HG03139 (cell line): ENCODE results near the gene HSPA4L.

Experiments used
- ATAC-seq: cut with Tn5 transposase; IDR thresholded peaks from one replicate; pipeline ENCODE4 v1.9.1; 2021; ENCODE audit not compliant: unreplicated experiment

The HSPA4L gene

DNA sequence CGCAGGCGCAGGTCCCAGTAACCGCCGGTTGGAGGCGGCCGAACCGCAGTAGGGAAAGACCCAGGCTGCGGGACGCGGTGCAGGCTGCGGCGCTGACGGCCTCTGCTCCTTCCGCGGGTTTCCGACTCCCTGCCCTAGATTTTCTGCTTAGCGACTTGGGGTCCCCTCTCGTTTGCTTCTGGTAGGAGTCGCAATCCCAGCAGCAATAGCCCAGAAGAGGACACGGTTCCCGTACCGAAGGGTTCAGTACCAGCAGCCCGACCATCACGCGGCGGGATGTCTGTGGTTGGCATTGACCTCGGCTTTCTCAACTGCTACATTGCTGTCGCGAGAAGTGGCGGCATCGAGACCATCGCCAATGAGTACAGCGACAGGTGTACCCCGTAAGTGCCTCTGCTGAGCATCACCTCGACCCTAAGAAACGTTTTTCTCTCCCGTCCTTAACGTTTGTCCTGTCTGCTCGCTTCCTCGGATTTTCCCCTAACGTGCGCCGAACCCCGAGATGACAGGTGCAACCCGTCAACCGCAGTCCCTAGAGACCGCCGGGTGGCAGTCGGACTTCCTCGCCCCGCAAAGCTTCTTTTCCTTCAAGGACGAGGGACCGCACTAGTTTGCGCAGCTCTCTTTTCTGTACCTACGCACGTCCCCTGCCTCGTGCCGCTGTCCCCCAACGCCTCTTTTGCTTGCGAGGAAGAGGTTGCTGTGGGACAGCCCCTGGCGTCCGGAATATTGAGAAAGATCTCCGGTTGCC is at the start of gene HSPA4L:
TSS of gene HSPA4L (plus strand) at position 48 of the 751 bp plus-strand sequence. CDS start at position 277, 229 bp downstream.
- ATAC-seq = peak; percentile 32

DNA sequence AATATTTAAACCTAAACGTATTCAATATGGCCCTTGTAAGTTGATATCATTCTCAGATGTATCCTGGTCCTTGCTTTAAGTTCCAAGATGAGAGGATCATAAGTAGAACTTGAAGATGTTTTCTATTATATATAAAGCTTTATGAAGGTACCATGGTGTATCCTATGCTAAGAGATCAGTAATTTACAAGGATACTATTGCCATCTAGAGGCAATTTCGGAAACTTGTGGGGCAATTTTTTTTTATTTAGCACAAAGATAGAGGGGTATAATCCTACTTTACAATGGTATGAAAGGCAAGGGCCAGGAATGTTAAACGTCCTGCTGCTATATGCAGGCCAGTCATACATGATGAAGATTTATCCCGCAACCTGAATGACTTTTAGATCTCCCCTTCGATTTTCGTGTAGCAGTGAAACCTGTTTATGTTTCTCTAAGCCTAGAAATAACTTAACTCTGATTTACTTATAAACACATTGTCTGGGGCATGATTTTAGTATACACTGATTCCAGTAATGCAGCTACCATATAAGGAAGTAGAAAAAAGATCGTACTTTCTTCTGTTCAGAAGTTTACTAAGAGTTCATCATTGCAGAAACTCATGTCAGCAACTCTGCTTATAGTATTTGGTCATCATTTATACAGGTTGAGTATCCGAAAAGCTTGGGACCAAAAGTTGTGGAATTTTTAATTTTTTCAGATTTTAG is 49.3 kb upstream of the HSPA4L start:
- ATAC-seq = peak; percentile 65

DNA sequence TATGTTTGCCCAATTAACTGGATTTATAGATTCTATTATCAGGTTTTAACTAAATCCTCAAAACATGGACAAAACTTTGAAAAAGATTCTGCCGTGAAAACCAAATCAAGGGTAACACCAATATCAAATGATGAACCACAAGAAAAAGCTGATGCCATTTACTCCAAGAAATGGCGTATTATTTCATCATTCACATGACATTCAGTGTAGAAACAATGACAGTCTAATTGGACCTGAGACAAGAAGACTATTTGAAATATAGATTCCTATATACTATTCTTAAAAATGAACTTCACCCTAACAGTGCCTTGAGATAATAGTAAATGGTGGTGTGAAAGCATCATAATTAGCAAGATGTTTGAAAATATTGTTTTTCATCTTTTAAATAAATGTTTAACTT is 47.1 kb upstream of the HSPA4L start:
- no peak for ATAC-seq

GRCh38 chr4:127737295-127737694 is 44.8 kb upstream of the HSPA4L start:
- ATAC-seq = no peak

GRCh38 chr4:127741247-127741646 is 40.9 kb upstream of the HSPA4L start:
- no peak for ATAC-seq

- no peak for ATAC-seq
Observed at GRCh38 chr4:127747883-127748282, 34.2 kb upstream of the HSPA4L start.

GRCh38 chr4:127748957-127749356 is 33.2 kb upstream of the HSPA4L start:
- ATAC-seq = no peak

GRCh38 chr4:127756906-127757305 is 25.2 kb upstream of the HSPA4L start:
- ATAC-seq = no peak

DNA sequence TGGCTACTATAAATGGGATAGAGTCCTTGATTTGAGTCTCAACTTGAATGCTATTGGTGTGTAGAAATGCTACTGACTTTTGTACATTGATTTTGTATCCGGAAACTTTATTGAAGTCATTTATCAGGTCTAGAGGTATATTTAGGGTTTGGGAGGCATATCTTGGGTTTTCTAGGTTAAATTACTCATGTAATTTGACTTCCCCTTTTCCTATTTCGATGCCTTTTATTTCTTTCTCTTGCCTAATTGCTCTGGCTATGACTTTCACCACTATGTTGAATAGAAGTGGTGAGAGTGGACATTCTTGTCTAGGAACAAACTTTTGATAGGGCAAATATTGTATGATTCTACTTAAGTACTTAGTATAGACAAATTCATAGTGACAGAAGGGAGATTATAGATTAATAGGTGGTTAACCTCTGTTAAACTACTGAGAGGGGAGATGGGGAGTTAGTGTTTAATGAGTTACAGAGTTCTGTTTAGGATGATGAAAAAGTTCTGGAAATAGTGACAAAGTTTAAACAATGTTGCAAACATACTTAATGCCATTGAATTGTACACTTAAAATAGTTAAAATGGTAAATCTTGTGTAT is 22.8 kb upstream of the HSPA4L start:
- ATAC-seq = peak; percentile 79

DNA sequence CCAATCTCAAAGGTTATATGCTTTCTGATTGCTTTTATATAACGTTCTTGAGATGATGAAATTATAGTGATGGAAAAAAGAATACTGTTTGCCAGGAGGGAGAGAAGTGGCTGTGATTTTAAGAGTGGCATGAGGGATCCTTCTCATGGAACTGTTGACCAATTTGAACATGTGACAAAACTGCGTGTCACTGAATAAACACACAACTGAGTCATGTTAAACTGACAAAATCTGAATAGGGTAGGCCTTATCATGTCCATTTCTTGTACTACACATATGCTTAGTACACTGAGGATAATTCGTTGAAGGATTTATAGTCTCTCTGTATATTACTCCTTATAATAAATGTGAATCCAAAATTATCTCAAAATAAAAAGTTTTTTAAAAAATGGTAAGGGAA is 22.2 kb upstream of the HSPA4L start:
- no peak for ATAC-seq

DNA sequence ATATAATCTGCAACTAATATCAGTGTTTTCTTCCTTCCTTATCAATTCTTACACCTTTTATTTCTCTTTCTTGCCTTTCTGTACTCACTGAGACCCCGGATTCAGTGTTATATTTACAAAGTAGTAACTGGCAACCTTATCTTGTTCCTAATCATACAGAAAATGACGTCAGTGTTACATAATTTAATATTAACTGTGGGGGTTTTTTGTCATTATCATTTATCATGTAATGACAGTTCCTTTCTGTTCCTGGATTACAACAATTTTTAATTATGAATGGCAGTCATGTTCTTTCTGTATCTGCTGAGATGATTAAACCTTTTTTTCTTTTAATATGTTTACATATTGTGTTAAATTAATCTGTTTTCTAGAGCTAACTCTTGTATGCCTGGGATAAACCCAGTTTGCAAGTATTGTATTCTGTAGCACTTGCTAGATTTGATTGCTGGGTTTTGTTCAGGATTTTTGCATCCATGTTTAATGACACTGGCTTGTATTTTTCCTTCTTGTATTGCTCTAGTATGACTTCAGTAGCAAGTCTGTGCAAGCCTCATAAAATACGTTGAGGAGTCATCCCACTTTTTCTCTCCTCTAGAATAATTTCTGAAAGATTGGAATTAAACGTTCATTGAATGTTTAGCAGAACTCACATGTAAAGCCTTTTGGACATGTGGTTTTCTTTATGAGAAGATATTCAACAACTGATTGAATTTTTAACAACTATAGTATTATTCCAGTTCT is 10.4 kb upstream of the HSPA4L start:
- no peak for ATAC-seq

DNA sequence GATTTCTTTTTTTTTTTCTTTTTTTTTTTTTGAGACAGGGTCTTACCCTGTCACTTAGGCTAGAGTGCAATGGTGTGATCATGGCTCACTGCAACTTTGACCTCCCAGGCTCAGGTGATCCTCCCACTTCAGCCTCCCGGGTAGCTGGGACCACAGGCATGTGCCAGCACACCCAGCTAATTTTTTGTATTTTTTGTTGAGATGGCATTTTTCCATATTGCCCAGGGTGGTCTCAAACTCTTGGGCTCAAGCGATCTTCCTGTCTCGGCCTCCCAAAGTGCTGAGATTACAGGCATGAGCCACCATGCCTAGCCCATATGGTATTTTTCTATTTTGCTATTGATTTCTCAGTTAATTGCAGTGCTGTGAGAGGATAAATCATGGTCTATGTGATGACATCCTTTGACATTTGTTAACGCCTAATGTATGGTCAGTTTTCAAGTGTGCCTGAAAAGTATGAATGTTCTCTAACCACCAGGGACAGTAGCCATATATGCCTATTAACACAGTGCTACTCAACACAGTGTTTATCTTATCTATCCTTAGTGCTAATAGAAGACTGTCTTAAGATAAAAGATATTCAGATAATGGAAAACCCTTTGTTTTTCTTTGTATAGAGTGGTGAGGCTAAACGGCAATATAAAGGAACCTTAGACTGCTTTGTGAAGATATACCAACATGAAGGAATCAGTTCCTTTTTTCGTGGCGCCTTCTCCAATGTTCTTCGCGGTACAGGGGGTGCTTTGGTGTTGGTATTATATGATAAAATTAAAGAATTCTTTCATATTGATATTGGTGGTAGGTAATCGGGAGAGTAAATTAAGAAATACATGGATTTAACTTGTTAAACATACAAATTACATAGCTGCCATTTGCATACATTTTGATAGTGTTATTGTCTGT is 9.1 kb upstream of the HSPA4L start:
- no peak for ATAC-seq

DNA sequence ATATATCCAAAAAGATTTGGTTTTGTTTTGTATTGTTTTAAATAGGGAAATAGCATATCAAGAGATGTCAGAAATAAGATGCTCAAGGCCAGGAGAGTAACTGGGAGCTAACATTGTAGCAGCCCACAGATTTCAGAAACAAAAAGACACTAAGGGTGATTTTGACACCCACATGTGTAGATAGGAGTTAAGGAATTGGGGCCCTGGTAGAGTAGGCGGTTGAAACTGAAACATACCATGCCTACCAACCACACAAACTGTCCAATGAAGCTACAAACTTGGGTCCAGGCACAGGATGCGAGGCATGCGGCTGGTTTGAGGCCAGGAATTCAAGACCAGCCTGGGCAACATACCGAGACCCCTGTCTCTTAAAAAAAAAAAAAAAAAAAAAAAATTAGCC is 6.3 kb upstream of the HSPA4L start:
- ATAC-seq = no peak

- no peak for ATAC-seq
Observed at GRCh38 chr4:127776620-127777019, 5.5 kb upstream of the HSPA4L start.

DNA sequence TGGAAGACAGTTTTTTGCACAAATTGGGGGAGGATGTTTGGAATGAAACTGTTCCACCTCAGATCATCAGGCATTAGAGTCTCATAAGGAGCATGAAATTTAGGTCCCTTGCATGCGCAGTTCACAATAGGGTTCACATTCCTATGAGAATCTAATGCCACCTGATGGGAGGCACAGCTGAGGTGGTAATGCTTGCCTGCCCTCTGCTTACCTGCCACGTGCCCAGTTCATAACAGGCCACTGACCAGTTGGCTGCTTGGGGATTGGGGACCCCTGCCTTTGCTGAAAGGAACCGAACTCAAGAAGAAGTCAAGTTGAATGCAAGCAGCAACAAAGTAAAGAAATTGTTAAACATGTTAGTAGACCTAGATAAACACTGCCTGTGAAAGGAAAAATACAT is 4.6 kb upstream of the HSPA4L start:
- ATAC-seq = no peak

GRCh38 chr4:127778102-127778501 is 4.0 kb upstream of the HSPA4L start:
- ATAC-seq = no peak

DNA sequence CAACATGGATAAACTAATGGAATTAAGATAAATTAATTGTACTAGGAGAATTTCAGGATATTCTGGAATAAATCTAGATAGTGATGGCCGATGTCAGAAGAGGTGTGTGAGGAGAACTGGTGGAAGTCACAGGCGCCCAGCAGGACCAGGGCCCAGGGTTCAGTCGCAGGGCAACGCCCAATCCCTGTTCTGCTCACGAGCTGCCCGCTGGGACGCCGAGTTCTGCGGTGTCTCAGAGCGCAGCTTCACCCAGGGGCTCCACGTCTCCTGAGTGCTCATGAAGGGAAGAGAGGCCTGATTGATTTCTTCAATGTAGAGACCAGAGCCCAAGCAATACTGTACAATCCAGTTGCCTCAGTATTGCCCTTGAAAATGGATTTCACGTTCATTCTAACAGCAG is 1.5 kb upstream of the HSPA4L start:
- ATAC-seq = no peak

DNA sequence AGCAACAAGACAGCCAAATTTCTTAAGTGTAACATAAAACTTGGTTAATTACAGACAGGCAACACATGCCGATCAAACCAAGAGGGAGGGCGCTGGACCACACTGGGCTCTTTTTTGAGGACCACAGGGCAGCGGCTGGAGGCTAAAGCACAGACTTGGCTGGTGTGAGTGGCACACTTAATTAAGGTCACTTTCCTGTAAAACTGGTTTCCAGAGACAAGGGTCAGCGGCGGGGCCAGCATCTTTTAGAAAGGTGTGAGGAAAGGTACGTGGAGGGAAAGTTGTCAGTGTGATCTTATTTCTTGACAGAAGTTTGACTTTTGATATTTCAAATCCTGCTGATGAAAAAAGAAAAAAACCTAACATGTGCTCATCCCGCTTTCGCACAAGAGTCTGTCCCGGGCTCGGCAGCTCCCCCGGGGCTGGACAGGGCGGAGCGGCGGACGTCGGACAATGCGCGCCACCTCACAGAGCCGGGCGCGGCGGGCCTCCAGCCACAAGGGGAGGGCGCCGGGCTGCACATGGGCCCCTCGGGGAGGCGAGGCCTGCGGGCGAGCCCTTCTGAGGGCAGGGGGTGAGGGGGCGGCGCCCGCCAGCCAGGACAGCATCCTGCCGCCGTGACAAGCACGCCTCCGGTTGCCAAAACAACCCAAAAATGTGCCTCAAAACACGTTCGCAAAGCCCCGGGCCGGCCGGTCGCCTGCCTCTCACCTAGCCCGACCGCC is 660 bp upstream of the HSPA4L start:
- ATAC-seq = peak; percentile 31

DNA sequence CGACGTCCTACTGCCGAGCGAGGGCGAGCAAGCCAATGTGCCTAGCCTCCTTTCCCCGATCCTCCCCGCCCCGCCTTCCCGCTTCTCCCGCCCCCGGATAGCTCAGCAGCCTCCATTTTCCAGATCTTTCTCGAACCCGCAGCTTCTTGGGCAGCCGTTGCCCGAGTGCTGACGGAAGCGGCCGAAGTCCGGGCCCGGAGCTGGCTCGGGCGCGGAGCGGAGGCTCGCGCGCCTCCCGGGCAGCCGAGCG is 172 bp upstream of the HSPA4L start:
- ATAC-seq = peak; percentile 73
